GM12878 (cell line): ENCODE data around the gene TCTN1. TPM values are rescaled to one million over a fixed set of nuclear protein-coding genes. Genes with fewer than 3 reads are reported as not detected.

Experiments used
- ATAC-seq: fragments of 200-7000 bp; cut with Tn5 transposase; 3 replicates; pipeline ENCODE4 v1.9.1; 2020; ENCODE audit warnings: mild to moderate bottlenecking, moderate library complexity
- BruUV-seq: library from RNA; stranded (reverse); fragments of 400-500 nt; replicated peaks from 2 replicates; lab custom pipeline; 2021; lab: Mats Ljungman, UMichigan
- CTCF ChIA-PET: fragments of 300-600 bp; sonication (Branson Sonifier 250); formaldehyde crosslinking; extraction: SDS; loops from one replicate; lab custom pipeline; 2021; ENCODE audit warnings: inconsistent platforms; lab: Yijun Ruan, JAX
- POLR2A ChIA-PET: fragments of 350-600 bp; formaldehyde crosslinking; extraction: SDS; loops from one replicate; lab custom pipeline; 2021; ENCODE audit warnings: inconsistent platforms; lab: Charles Lee
- RAD21 ChIA-PET: fragments of 300-600 bp; sonication (Branson Sonifier 250); formaldehyde crosslinking; loops from one replicate; lab custom pipeline; 2023; ENCODE audit warnings: antibody characterized with exemption; ENCODE audit not compliant: unreplicated experiment; lab: Charles Lee
- SMC1A ChIA-PET: fragments of 300-600 bp; sonication (Branson Sonifier 250); formaldehyde crosslinking; loops from one replicate; lab custom pipeline; 2023; ENCODE audit not compliant: unreplicated experiment, uncharacterized antibody; lab: Charles Lee
- DNase-seq: peaks from one replicate; pipeline ENCODE4 v3.0.0-alpha.2; 2011; ENCODE audit warnings: low read depth, low spot score
- FAIRE-seq: peaks from 3 replicates; lab custom pipeline; 2011; peaks lifted over from hg19 to GRCh38; lab: Jason Lieb, UNC
- H2AFZ ChIP-seq: 2 replicates; pipeline ENCODE4 v1.6.0; 2011; ENCODE audit warnings: low read depth, low read length, control low read depth; ENCODE audit not compliant: control insufficient read depth
- H3K27ac ChIP-seq: 2 replicates; pipeline ENCODE4 v1.5.1; 2011; ENCODE audit warnings: control low read depth; ENCODE audit not compliant: control insufficient read depth, insufficient read depth
- H3K27me3 ChIP-seq, 2 experiments: replicated peaks in 1 of 2; 2 replicates each; pipeline versions ENCODE4 v1.6.0 to v1.6.1; 2011; ENCODE audit warnings: low read length in 1 of 2; ENCODE audit not compliant: control insufficient read depth in 2 of 2, insufficient read depth in 2 of 2
- H3K36me3 ChIP-seq, 2 experiments: 2 replicates each; pipeline ENCODE4 v1.5.1; 2011; ENCODE audit warnings: low read length in 1 of 2; ENCODE audit not compliant: control insufficient read depth in 2 of 2, insufficient read depth in 2 of 2
- H3K4me1 ChIP-seq: 2 replicates; pipeline ENCODE4 v1.6.1; 2011; ENCODE audit warnings: mild to moderate bottlenecking, low read length, moderate library complexity, mixed read lengths; ENCODE audit not compliant: control insufficient read depth, insufficient read depth
- H3K4me2 ChIP-seq: 2 replicates; pipeline ENCODE4 v1.6.0; 2011; ENCODE audit warnings: control low read depth; ENCODE audit not compliant: control insufficient read depth, insufficient read depth
- H3K4me3 ChIP-seq: fragments of 200-600 bp; sonication (generic); 2 replicates; pipeline ENCODE4 v1.5.1; 2016
- H3K79me2 ChIP-seq: 2 replicates; pipeline ENCODE4 v1.6.0; 2011; ENCODE audit warnings: low read length; ENCODE audit not compliant: control insufficient read depth, insufficient read depth
- H3K9ac ChIP-seq: 2 replicates; pipeline ENCODE4 v1.8.0; 2011; ENCODE audit warnings: low read length, control low read depth, mixed read lengths; ENCODE audit not compliant: control insufficient read depth, insufficient read depth
- H3K9me3 ChIP-seq: replicated peaks from 3 replicates; pipeline ENCODE4 v1.5.1; 2011; ENCODE audit warnings: mild to moderate bottlenecking, low read length; ENCODE audit not compliant: control insufficient read depth, insufficient read depth
- H4K20me1 ChIP-seq: 2 replicates; pipeline ENCODE4 v1.6.0; 2011; ENCODE audit not compliant: control insufficient read depth, insufficient read depth
- ATF7 ChIP-seq: fragments of 450-650 bp; IDR thresholded peaks from 2 replicates; pipeline ENCODE4 v1.6.1; 2016; ENCODE audit warnings: low read depth, mild to moderate bottlenecking
- BACH1 ChIP-seq: fragments of 450-650 bp; IDR thresholded peaks from 2 replicates; pipeline ENCODE4 v1.6.1; 2017; ENCODE audit warnings: mild to moderate bottlenecking, borderline replicate concordance
- BRCA1 ChIP-seq: IDR thresholded peaks from 2 replicates; pipeline ENCODE4 v1.6.1; 2011; ENCODE audit warnings: low read depth, low read length, improper control_type of control experiment
- CHD1 ChIP-seq: IDR thresholded peaks from 2 replicates; pipeline ENCODE4 v1.6.1; 2012; ENCODE audit warnings: low read depth, low read length, improper control_type of control experiment
- CREM ChIP-seq: IDR thresholded peaks from 2 replicates; pipeline ENCODE4 v1.6.1; 2014; ENCODE audit warnings: antibody characterized with exemption, low read depth
- DPF2 ChIP-seq: fragments of 450-650 bp; IDR thresholded peaks from 2 replicates; pipeline ENCODE4 v1.6.1; 2017; ENCODE audit warnings: mild to moderate bottlenecking
- EED ChIP-seq: sonication (generic); IDR thresholded peaks from 2 replicates; pipeline ENCODE4 v1.6.1; 2016; ENCODE audit warnings: antibody characterized with exemption, low read depth
- GATAD2B ChIP-seq: fragments of 450-650 bp; conservative IDR thresholded peaks from 2 replicates; pipeline ENCODE4 v1.6.1; 2017; ENCODE audit warnings: low read depth, mild to moderate bottlenecking, moderate library complexity
- HDGF ChIP-seq: fragments of 450-650 bp; IDR thresholded peaks from 2 replicates; pipeline ENCODE4 v1.6.1; 2016; ENCODE audit warnings: antibody characterized with exemption
- IKZF2 ChIP-seq, 2 experiments: fragments of 450-650 bp; IDR thresholded peaks; 2 replicates each; pipeline ENCODE4 v1.6.1; 2017; ENCODE audit warnings: mild to moderate bottlenecking in 2 of 2, moderate library complexity in 2 of 2
- MEF2B ChIP-seq: fragments of 450-650 bp; IDR thresholded peaks from 2 replicates; pipeline ENCODE4 v1.6.1; 2018; ENCODE audit warnings: mild to moderate bottlenecking, moderate library complexity; ENCODE audit not compliant: partially characterized antibody, poor library complexity, severe bottlenecking
- NFIC ChIP-seq: IDR thresholded peaks from 2 replicates; pipeline ENCODE4 v1.6.1; 2012; ENCODE audit warnings: low read depth, mild to moderate bottlenecking, inconsistent platforms, low read length, moderate library complexity
- NFYB ChIP-seq: IDR thresholded peaks from 2 replicates; pipeline ENCODE4 v1.6.1; 2011; ENCODE audit warnings: low read depth, mild to moderate bottlenecking, low read length, improper control_type of control experiment, moderate library complexity; ENCODE audit not compliant: insufficient read depth
- POLR2A ChIP-seq: IDR thresholded peaks from 2 replicates; pipeline ENCODE4 v1.6.1; 2011; ENCODE audit warnings: low read depth, mild to moderate bottlenecking, low read length
- POLR2AphosphoS2 ChIP-seq: IDR thresholded peaks from 2 replicates; pipeline ENCODE4 v1.6.1; 2011; ENCODE audit warnings: low read depth, mild to moderate bottlenecking, low read length, improper control_type of control experiment, moderate library complexity
- RCOR1 ChIP-seq: conservative IDR thresholded peaks from 2 replicates; pipeline ENCODE4 v1.6.1; 2012; ENCODE audit warnings: low read depth, low read length, improper control_type of control experiment
- RELA ChIP-seq: fragments of 450-650 bp; IDR thresholded peaks from 2 replicates; pipeline ENCODE4 v1.8.0; 2014; ENCODE audit warnings: borderline replicate concordance; ENCODE audit not compliant: partially characterized antibody
- RUNX3 ChIP-seq: IDR thresholded peaks from 2 replicates; pipeline ENCODE4 v1.6.1; 2012; ENCODE audit warnings: low read length, inconsistent platforms
- SMARCA5 ChIP-seq: fragments of 450-650 bp; IDR thresholded peaks from 2 replicates; pipeline ENCODE4 v1.6.1; 2017; ENCODE audit warnings: mild to moderate bottlenecking
- SP1 ChIP-seq: IDR thresholded peaks from one replicate; pipeline ENCODE4 v1.6.1; 2011; ENCODE audit warnings: low read depth, low read length
- ZNF217 ChIP-seq: fragments of 450-650 bp; IDR thresholded peaks from 2 replicates; pipeline ENCODE4 v1.6.1; 2017; ENCODE audit warnings: antibody characterized with exemption, mild to moderate bottlenecking
- WGBS: methylation state at CpG from one replicate; pipeline ENCODE4 v1.1.6; 2016; ENCODE audit warnings: low lambda C conversion rate; ENCODE audit not compliant: insufficient replicate concordance, insufficient coverage; ENCODE audit errors: missing lambda C conversion rate; 5-methylcytosine and 5-hydroxymethylcytosine counted together
- in situ Hi-C: fragments of 300-500 bp; cut with MboI; formaldehyde crosslinking; loops from 9 replicates; pipeline ENCODE4 v1.14.3; 2018; ENCODE audit warnings: mixed read lengths
- intact Hi-C: fragments of 100-400 bp; cut with micrococcal nuclease; formaldehyde crosslinking; loops from one replicate; pipeline ENCODE4 v1.14.2; 2022; ENCODE audit not compliant: unreplicated experiment
- polyA plus RNA-seq, 11 experiments: library from polyadenylated mRNA; depleted of rRNA in 4 of 11; unstranded in 6 of 11; stranded (reverse) in 5 of 11; fragments of >200 nt; fragmentation: Nextera tagmentation in 4 of 11; fragmentation: Illumina TruSeq in 1 of 11; extraction: Ambion mirVana in 4 of 11; extraction: Trizol in 1 of 11; gene quantifications; 1 replicate in 1 of 11; 2 replicates in 10 of 11; pipeline versions ENCODE4 v1.2.1 to v1.2.3, GENCODE V29; 2011 to 2016; ENCODE audit warnings: inconsistent platforms in 2 of 11, missing spikeins in 2 of 11, low read depth in 1 of 11
- total RNA-seq, 4 experiments: library from RNA; depleted of rRNA in 3 of 4; stranded (reverse); fragments of >200 nt in 3 of 4; fragmentation: Illumina TruSeq in 1 of 4; extraction: Trizol in 1 of 4; gene quantifications; 2 replicates each; pipeline versions ENCODE4 v1.2.1 to v1.2.3, GENCODE V29; 2013 to 2021
- TF ChIP-seq, protein P1 (sequence below): fragments of 450-650 bp; IDR thresholded peaks from 2 replicates; pipeline ENCODE4 v1.6.1; 2017; ENCODE audit warnings: mild to moderate bottlenecking, moderate library complexity

Gene TCTN1
- total and polyA plus RNA-seq, 10 of the 15 experiments (the other 5 are each of a cell fraction or from before 2014, with no cell fraction given): 8.8 to 23.5 (median 15.3) TPM

DNA sequence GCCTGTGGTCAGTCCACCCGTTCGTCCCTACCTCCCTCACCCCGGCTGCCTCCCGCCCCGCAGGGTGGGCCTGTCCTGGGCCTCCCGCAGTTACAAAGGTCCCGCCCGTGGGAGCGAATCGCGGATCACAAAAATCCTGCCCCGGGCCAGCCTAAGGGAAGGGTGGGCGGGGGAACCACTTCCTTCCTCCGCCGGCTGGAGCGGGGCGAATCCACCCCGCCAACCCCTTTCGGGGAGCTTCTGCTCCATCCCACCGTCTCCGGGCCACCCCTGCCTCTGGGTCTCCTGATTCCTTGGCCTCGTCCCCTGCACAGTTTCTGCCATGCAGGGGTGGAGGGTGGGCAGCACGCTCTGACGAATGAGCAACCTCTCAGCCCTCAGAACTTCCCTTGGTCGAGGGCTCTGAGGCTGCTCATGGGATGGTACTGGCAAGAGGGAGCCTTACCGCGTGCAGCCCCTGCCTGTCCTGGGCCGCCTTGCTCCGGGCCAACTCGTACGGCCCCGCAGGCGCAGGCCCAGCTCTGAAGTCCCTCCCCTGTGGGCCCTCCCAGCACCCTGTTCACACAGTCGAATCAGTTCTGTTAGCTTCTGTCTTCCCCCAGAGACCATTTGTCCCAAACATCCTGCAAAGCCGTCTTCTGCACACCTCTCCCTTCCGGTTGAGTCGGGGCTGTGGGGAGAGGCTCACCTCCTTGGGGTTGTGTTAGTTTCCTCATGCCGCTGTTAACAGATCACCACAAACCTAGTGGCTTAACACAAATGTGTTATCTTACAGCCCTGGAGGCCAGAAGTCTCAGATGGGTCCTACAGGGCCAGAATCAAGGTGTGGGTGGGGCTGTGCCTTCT is 75.6 kb downstream of the TCTN1 start:
- ChIA-PET SMC1A (interaction anchor here (0.9 to 1.8 kb wide), 10 partner anchors 12 to 87 kb away, joined by 3 to 11 read pairs (median 4); no protein-coding TSS in a partner anchor), RAD21 (interaction anchor here (0.8 to 1.8 kb wide), 8 partner anchors 8 to 89 kb away, joined by 3 to 10 read pairs (median 4); no protein-coding TSS in a partner anchor), POLR2A (interaction anchor here (0.6 to 2.3 kb wide), 9 partner anchors 8 to 203 kb away, joined by 3 to 16 read pairs (median 3); no protein-coding TSS in a partner anchor), CTCF (interaction anchor here (0.7 to 1.5 kb wide), 5 partner anchors 8 to 240 kb away, joined by 3 to 7 read pairs (median 4); partner anchors contain the start of gene ARPC3)
- peak overlapping the region; percentile 92 for H3K4me2 ChIP-seq
- no peaks in the 10 kb centered on the region for H3K27me3 ChIP-seq
- peak; percentile 23 for FAIRE-seq
- DNase-seq: peak; percentile 57
- 1% methylated on average over 32 of the region's 38 CpGs for WGBS
- H3K9me3 ChIP-seq: no peaks in the 10 kb centered on the region; the same call in 2 of the 3 replicates
- intact Hi-C loops: loop anchor here (2.0 kb wide), 1 partner anchor 19 kb away; no protein-coding TSS in a partner anchor
- in situ Hi-C loops: no loop called here
- peak overlapping the region; percentile 85 for H3K27ac ChIP-seq
- ATAC-seq: peak; percentile 75
- peaks cover 44% of the 10 kb centered on the region for H3K79me2 ChIP-seq
- H3K4me1 ChIP-seq: peaks cover 38% of the 10 kb centered on the region
- no TSS peak for BruUV-seq
- no peaks in the 10 kb centered on the region for H4K20me1 ChIP-seq
- peaks cover 2 to 6% of the 10 kb centered on the region in 2 experiments; a peak in 1 of 4 replicates for H3K36me3 ChIP-seq
- H2AFZ ChIP-seq: peak overlapping the region; percentile 81
- H3K9ac ChIP-seq: peak overlapping the region; percentile 74
- peak overlapping the region; percentile 66 for H3K4me3 ChIP-seq
- TF ChIP-seq POLR2AphosphoS2: 0 out of 2 replicates have a peak, but pooled peaks have one; percentile 12
- TF ChIP-seq EED: peak; percentile 10; the same call in 1 of the 2 replicates
- peak; percentile 26; the same call in 1 of the 2 replicates for TF ChIP-seq ATF7
- no peak for TF ChIP-seq NFYB
- TF ChIP-seq BACH1: 0 out of 2 replicates have a peak, but pooled peaks have one; percentile 40
- peak; percentile 30; the same call in 1 of the 2 replicates for TF ChIP-seq DPF2
- no peak for TF ChIP-seq CREM
- no peak for TF ChIP-seq NFIC
- TF ChIP-seq BRCA1: no peak
- peak; percentile 81 for TF ChIP-seq GATAD2B
- TF ChIP-seq RCOR1: no peak
- peak; percentile 57 for TF ChIP-seq MEF2B
- peak; percentile 89 for TF ChIP-seq POLR2A
- peak; percentile 43; the same call in 1 of the 2 replicates for TF ChIP-seq ZNF217
- TF ChIP-seq RELA: no peak
- peak; percentile 87; the same call in 1 of the 2 replicates for TF ChIP-seq HDGF
- TF ChIP-seq SP1: peak; percentile 41
- TF ChIP-seq IKZF2 (IDR thresholded peaks at IDR 0.05): peak in 1 of 2 experiments; percentile 13; a peak in 1 of 4 replicates
- TF ChIP-seq, protein P1, sequence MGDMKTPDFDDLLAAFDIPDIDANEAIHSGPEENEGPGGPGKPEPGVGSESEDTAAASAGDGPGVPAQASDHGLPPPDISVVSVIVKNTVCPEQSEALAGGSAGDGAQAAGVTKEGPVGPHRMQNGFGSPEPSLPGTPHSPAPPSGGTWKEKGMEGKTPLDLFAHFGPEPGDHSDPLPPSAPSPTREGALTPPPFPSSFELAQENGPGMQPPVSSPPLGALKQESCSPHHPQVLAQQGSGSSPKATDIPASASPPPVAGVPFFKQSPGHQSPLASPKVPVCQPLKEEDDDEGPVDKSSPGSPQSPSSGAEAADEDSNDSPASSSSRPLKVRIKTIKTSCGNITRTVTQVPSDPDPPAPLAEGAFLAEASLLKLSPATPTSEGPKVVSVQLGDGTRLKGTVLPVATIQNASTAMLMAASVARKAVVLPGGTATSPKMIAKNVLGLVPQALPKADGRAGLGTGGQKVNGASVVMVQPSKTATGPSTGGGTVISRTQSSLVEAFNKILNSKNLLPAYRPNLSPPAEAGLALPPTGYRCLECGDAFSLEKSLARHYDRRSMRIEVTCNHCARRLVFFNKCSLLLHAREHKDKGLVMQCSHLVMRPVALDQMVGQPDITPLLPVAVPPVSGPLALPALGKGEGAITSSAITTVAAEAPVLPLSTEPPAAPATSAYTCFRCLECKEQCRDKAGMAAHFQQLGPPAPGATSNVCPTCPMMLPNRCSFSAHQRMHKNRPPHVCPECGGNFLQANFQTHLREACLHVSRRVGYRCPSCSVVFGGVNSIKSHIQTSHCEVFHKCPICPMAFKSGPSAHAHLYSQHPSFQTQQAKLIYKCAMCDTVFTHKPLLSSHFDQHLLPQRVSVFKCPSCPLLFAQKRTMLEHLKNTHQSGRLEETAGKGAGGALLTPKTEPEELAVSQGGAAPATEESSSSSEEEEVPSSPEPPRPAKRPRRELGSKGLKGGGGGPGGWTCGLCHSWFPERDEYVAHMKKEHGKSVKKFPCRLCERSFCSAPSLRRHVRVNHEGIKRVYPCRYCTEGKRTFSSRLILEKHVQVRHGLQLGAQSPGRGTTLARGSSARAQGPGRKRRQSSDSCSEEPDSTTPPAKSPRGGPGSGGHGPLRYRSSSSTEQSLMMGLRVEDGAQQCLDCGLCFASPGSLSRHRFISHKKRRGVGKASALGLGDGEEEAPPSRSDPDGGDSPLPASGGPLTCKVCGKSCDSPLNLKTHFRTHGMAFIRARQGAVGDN: peak; percentile 95
- peak; percentile 68 for TF ChIP-seq SMARCA5
- no peak for TF ChIP-seq CHD1
- TF ChIP-seq RUNX3: peak; percentile 35
